GM23248 (cell line): ENCODE data around the gene TLE4. TPM values are rescaled to one million over a fixed set of nuclear protein-coding genes. Genes with fewer than 3 reads are reported as not detected.

ENCODE experiments used
- DNase-seq: peaks from one replicate; pipeline ENCODE4 v3.0.0-alpha.2; 2015
- H2AFZ ChIP-seq: fragments of 200-600 bp; sonication (generic); 2 replicates; pipeline ENCODE4 v1.6.1; 2016; ENCODE audit warnings: antibody characterized with exemption
- H3F3A ChIP-seq: fragments of 200-600 bp; sonication (generic); 2 replicates; pipeline ENCODE4 v1.6.1; 2016; ENCODE audit warnings: mild to moderate bottlenecking, antibody characterized with exemption, mixed run types; ENCODE audit not compliant: insufficient read depth
- H3K27ac ChIP-seq: fragments of 200-600 bp; sonication (generic); 2 replicates; pipeline ENCODE4 v1.5.1; 2016; ENCODE audit warnings: mild to moderate bottlenecking
- H3K27me3 ChIP-seq: fragments of 200-600 bp; sonication (generic); replicated peaks from 2 replicates; pipeline ENCODE4 v1.6.1; 2016; ENCODE audit warnings: mild to moderate bottlenecking; ENCODE audit not compliant: insufficient read depth
- H3K36me3 ChIP-seq: fragments of 200-600 bp; sonication (generic); 2 replicates; pipeline ENCODE4 v1.6.1; 2016; ENCODE audit warnings: low read depth, mild to moderate bottlenecking
- H3K4me1 ChIP-seq: fragments of 200-600 bp; sonication (generic); 2 replicates; pipeline ENCODE4 v1.6.1; 2016; ENCODE audit warnings: mild to moderate bottlenecking; ENCODE audit not compliant: insufficient read depth
- H3K4me2 ChIP-seq: fragments of 200-600 bp; sonication (generic); one replicate; pipeline ENCODE4 v1.6.1; 2016; ENCODE audit warnings: mild to moderate bottlenecking; ENCODE audit not compliant: unreplicated experiment
- H3K4me3 ChIP-seq: fragments of 200-600 bp; sonication (generic); 2 replicates; pipeline ENCODE4 v1.5.1; 2016; ENCODE audit warnings: mild to moderate bottlenecking
- H3K79me2 ChIP-seq: fragments of 200-600 bp; sonication (generic); 2 replicates; pipeline ENCODE4 v1.6.1; 2016; ENCODE audit warnings: mild to moderate bottlenecking; ENCODE audit not compliant: insufficient read depth
- H3K9ac ChIP-seq: fragments of 200-600 bp; sonication (generic); 2 replicates; pipeline ENCODE4 v1.6.1; 2016; ENCODE audit warnings: mild to moderate bottlenecking
- H3K9me2 ChIP-seq: fragments of 200-600 bp; sonication (generic); 2 replicates; pipeline ENCODE4 v1.6.1; 2016; ENCODE audit warnings: mixed run types, mild to moderate bottlenecking, moderate library complexity; ENCODE audit not compliant: insufficient read depth
- H3K9me3 ChIP-seq: fragments of 200-600 bp; sonication (generic); one replicate; pipeline ENCODE4 v1.6.1; 2017; ENCODE audit warnings: low read depth
- H4K20me1 ChIP-seq: fragments of 200-600 bp; sonication (generic); 2 replicates; pipeline ENCODE4 v1.6.0; 2016; ENCODE audit not compliant: insufficient read depth
- EZH2 ChIP-seq: fragments of 200-600 bp; sonication (generic); IDR thresholded peaks from 2 replicates; pipeline ENCODE4 v1.6.1; 2018; ENCODE audit warnings: antibody characterized with exemption, mild to moderate bottlenecking; ENCODE audit not compliant: insufficient read depth, poor library complexity, severe bottlenecking
- EZH2phosphoT487 ChIP-seq: fragments of 200-600 bp; sonication (generic); IDR thresholded peaks from 2 replicates; pipeline ENCODE4 v1.6.1; 2018; ENCODE audit warnings: antibody characterized with exemption, moderate library complexity, mild to moderate bottlenecking, low read depth; ENCODE audit not compliant: insufficient read depth
- WGBS, 2 experiments: methylation state at CpG; one replicate each; pipeline ENCODE4 v1.1.6; 2015 to 2017; ENCODE audit warnings: low lambda C conversion rate in 2 of 2, low coverage in 1 of 2; ENCODE audit errors: missing lambda C conversion rate in 2 of 2; 5-methylcytosine and 5-hydroxymethylcytosine counted together
- in situ Hi-C: fragments of 300-500 bp; cut with MboI; formaldehyde crosslinking; loops from 2 replicates; pipeline ENCODE4 v1.15.0; 2020
- polyA plus RNA-seq: library from polyadenylated mRNA; unstranded; fragments of >200 nt; fragmentation: Nextera tagmentation; extraction: Ambion mirVana; gene quantifications from 2 replicates; pipeline ENCODE4 v1.2.1, GENCODE V29; 2016
- total RNA-seq: library from RNA; depleted of rRNA; stranded (reverse); fragments of >200 nt; shearing (Covaris generic); gene quantifications from 2 replicates; pipeline ENCODE4 v1.2.3, GENCODE V29; 2014

TLE4 gene
- total and polyA plus RNA-seq, 2 experiments from 2014 or later = 29.5 to 37.8 TPM

GRCh38 chr9:79664375-79664831 lies 92.6 kb downstream of the TLE4 start:
- Histone ChIP-seq H3K27me3 (no peaks in the 10 kb centered on the region), H3K9me3 (no peaks in the 10 kb centered on the region), H3K4me2 (peak overlapping the region; percentile 45), H3K36me3 (no peaks in the 10 kb centered on the region), H2AFZ (no peak overlapping the region), H3F3A (peaks cover 16% of the 10 kb centered on the region; the same call in 1 of the 2 replicates), H3K4me3 (peak overlapping the region; percentile 20; the same call in 1 of the 2 replicates), H3K79me2 (peaks cover 11% of the 10 kb centered on the region; the same call in 1 of the 2 replicates), H3K9me2 (no peaks in the 10 kb centered on the region), H3K4me1 (peaks cover 41% of the 10 kb centered on the region), H3K9ac (peak overlapping the region; percentile 44; the same call in 1 of the 2 replicates), H3K27ac (peak overlapping the region; percentile 28), H4K20me1 (no peaks in the 10 kb centered on the region)
- WGBS, 2 experiments = 14 to 18% methylated on average over 5 of the region's 5 CpGs
- DNase-seq = peak; percentile 56
- in situ Hi-C loops = no loop called here
- TF ChIP-seq EZH2 (no peak), EZH2phosphoT487 (no peak)

- Histone ChIP-seq H3K9me3 (no peaks in the 10 kb centered on the region), H3K4me2 (no peak overlapping the region), H3K27me3 (no peaks in the 10 kb centered on the region), H3K4me3 (no peak overlapping the region), H3K36me3 (no peaks in the 10 kb centered on the region), H3K9me2 (no peaks in the 10 kb centered on the region), H2AFZ (no peak overlapping the region), H3K79me2 (peaks cover 15% of the 10 kb centered on the region; the same call in 1 of the 2 replicates), H3F3A (peaks cover 16% of the 10 kb centered on the region; the same call in 1 of the 2 replicates), H4K20me1 (no peaks in the 10 kb centered on the region), H3K4me1 (peaks cover 41% of the 10 kb centered on the region), H3K27ac (no peak overlapping the region), H3K9ac (no peak overlapping the region)
- no peak for TF ChIP-seq EZH2phosphoT487
- no peak for TF ChIP-seq EZH2
- no peak for DNase-seq
- WGBS, 2 experiments = 63 to 70% methylated on average over 8 of the region's 8 CpGs
- in situ Hi-C loops = no loop called here
These were observed 93.6 kb downstream of the TLE4 start for GRCh38 chr9:79665369-79665768.

GRCh38 chr9:79665931-79666330 lies 94.2 kb downstream of the TLE4 start:
- no peak overlapping the region for H3K9ac ChIP-seq
- H3F3A ChIP-seq = peaks cover 16% of the 10 kb centered on the region; the same call in 1 of the 2 replicates
- in situ Hi-C loops = no loop called here
- no peak overlapping the region for H3K4me2 ChIP-seq
- H2AFZ ChIP-seq = no peak overlapping the region
- no peaks in the 10 kb centered on the region for H3K9me2 ChIP-seq
- peak; percentile 63 for DNase-seq
- TF ChIP-seq EZH2 (no peak), EZH2phosphoT487 (no peak)
- no peaks in the 10 kb centered on the region for H3K27me3 ChIP-seq
- peaks cover 15% of the 10 kb centered on the region; the same call in 1 of the 2 replicates for H3K79me2 ChIP-seq
- no peak overlapping the region for H3K27ac ChIP-seq
- WGBS, 2 experiments = 38 to 50% methylated on average over 2 of the region's 2 CpGs
- H3K4me3 ChIP-seq = no peak overlapping the region
- peaks cover 5% of the 10 kb centered on the region; the same call in 1 of the 2 replicates for H3K36me3 ChIP-seq
- peaks cover 41% of the 10 kb centered on the region for H3K4me1 ChIP-seq
- H3K9me3 ChIP-seq = no peaks in the 10 kb centered on the region
- H4K20me1 ChIP-seq = no peaks in the 10 kb centered on the region

GRCh38 chr9:79667120-79667519 lies 95.4 kb downstream of the TLE4 start:
- WGBS, 2 experiments = 89 to 93% methylated on average over 3 of the region's 3 CpGs
- Histone ChIP-seq H3K79me2 (peaks cover 15% of the 10 kb centered on the region; the same call in 1 of the 2 replicates), H3K36me3 (peaks cover 5% of the 10 kb centered on the region; the same call in 1 of the 2 replicates), H3K4me1 (peaks cover 39% of the 10 kb centered on the region), H3K27ac (no peak overlapping the region), H3K9me2 (no peaks in the 10 kb centered on the region), H3F3A (peaks cover 16% of the 10 kb centered on the region; the same call in 1 of the 2 replicates), H2AFZ (no peak overlapping the region), H3K9me3 (no peaks in the 10 kb centered on the region), H3K9ac (no peak overlapping the region), H3K27me3 (no peaks in the 10 kb centered on the region), H4K20me1 (no peaks in the 10 kb centered on the region), H3K4me3 (no peak overlapping the region), H3K4me2 (no peak overlapping the region)
- TF ChIP-seq EZH2phosphoT487 (no peak), EZH2 (no peak)
- in situ Hi-C loops = no loop called here
- DNase-seq = no peak
